ENCODE data around the gene NHSL2. TPM values are rescaled to one million over a fixed set of nuclear protein-coding genes. Genes with fewer than 3 reads are reported as not detected.

Gene NHSL2
- total and polyA plus RNA-seq, 8 donors, result under 0.01 to 6.4 (median 1.7) TPM

GRCh38 chrX:72029483-72030411 lies 119.1 kb downstream of the NHSL2 start:
- no peaks in the 10 kb centered on the region for H3K36me3 ChIP-seq
- 34 to 50% (median 46%) methylated on average over 7 of the region's 7 CpGs for WGBS, 5 donors
- peaks cover 0 to 11% (median 0%) of the 10 kb centered on the region in 3 donors for H3K27me3 ChIP-seq
- H3K27ac ChIP-seq, result peak overlapping the region in 4 of 5 donors; percentile 25 to 56 (median 48)
- H3K4me1 ChIP-seq, result peaks cover 0 to 37% (median 20%) of the 10 kb centered on the region in 4 donors
- intact Hi-C loops (cut with DNase I; ENCODE audit: low total_unique reads), result no loop called here
- no peak for TF ChIP-seq EP300 (IDR thresholded peaks at IDR 0.05)
- no peak for TF ChIP-seq CTCF (IDR thresholded peaks at IDR 0.05)
- TF ChIP-seq POLR2AphosphoS5 (IDR thresholded peaks at IDR 0.05), result no peak
- TF ChIP-seq POLR2A (IDR thresholded peaks at IDR 0.05), result no peak
- peaks cover 0 to 15% (median 0%) of the 10 kb centered on the region in 4 donors for H3K9me3 ChIP-seq
- H3K4me3 ChIP-seq, result no peak overlapping the region
- peak in 1 of 2 donors; percentile 70 for DNase-seq

- Histone ChIP-seq H3K27me3 (peaks cover 0 to 7% (median 0%) of the 10 kb centered on the region in 3 donors), H3K4me3 (no peak overlapping the region), H3K36me3 (no peaks in the 10 kb centered on the region), H3K9me3 (peaks cover 0 to 15% (median 0%) of the 10 kb centered on the region in 4 donors), H3K4me1 (peaks cover 0 to 37% (median 20%) of the 10 kb centered on the region in 4 donors), H3K27ac (peak overlapping the region in 3 of 5 donors; percentile 39 to 56 (median 40))
- TF ChIP-seq POLR2AphosphoS5 (IDR thresholded peaks at IDR 0.05) (no peak), CTCF (IDR thresholded peaks at IDR 0.05) (no peak), EP300 (IDR thresholded peaks at IDR 0.05) (no peak), POLR2A (IDR thresholded peaks at IDR 0.05) (no peak)
- 29 to 48% (median 37%) methylated on average over 3 of the region's 3 CpGs for WGBS, 5 donors
- no peak for DNase-seq
- intact Hi-C loops (cut with DNase I; ENCODE audit: low total_unique reads), result no loop called here
Measured at GRCh38 chrX:72030431-72030830, 119.8 kb downstream of the NHSL2 start.

GRCh38 chrX:72031118-72031517 lies 120.5 kb downstream of the NHSL2 start:
- H3K27ac ChIP-seq, result peak overlapping the region in 2 of 5 donors; percentile 39 to 56
- intact Hi-C loops (cut with DNase I; ENCODE audit: low total_unique reads), result no loop called here
- no peak overlapping the region for H3K4me3 ChIP-seq
- peaks cover 0 to 37% (median 20%) of the 10 kb centered on the region in 4 donors for H3K4me1 ChIP-seq
- TF ChIP-seq POLR2AphosphoS5 (IDR thresholded peaks at IDR 0.05) (no peak), EP300 (IDR thresholded peaks at IDR 0.05) (no peak), CTCF (IDR thresholded peaks at IDR 0.05) (no peak), POLR2A (IDR thresholded peaks at IDR 0.05) (no peak)
- H3K27me3 ChIP-seq, result peaks cover 0 to 6% (median 0%) of the 10 kb centered on the region in 3 donors
- no peaks in the 10 kb centered on the region for H3K36me3 ChIP-seq
- no peak for DNase-seq
- H3K9me3 ChIP-seq, result peaks cover 0 to 20% (median 2%) of the 10 kb centered on the region in 4 donors
- 63 to 96% (median 67%) methylated on average over 1 of the region's 1 CpG for WGBS, 5 donors

GRCh38 chrX:72031634-72032033 lies 121.0 kb downstream of the NHSL2 start:
- Histone ChIP-seq H3K9me3 (peaks cover 0 to 22% (median 4%) of the 10 kb centered on the region in 4 donors), H3K27me3 (peaks cover 0 to 6% (median 0%) of the 10 kb centered on the region in 3 donors), H3K27ac (no peak overlapping the region), H3K4me3 (no peak overlapping the region), H3K36me3 (no peaks in the 10 kb centered on the region), H3K4me1 (peaks cover 0 to 32% (median 19%) of the 10 kb centered on the region in 4 donors)
- TF ChIP-seq POLR2AphosphoS5 (IDR thresholded peaks at IDR 0.05), result no peak
- TF ChIP-seq CTCF (IDR thresholded peaks at IDR 0.05), result no peak
- TF ChIP-seq EP300 (IDR thresholded peaks at IDR 0.05), result no peak
- no peak for TF ChIP-seq POLR2A (IDR thresholded peaks at IDR 0.05)
- 74 to 86% (median 76%) methylated on average over 5 of the region's 5 CpGs for WGBS, 5 donors
- no peak for DNase-seq
- intact Hi-C loops (cut with DNase I; ENCODE audit: low total_unique reads), result no loop called here
